ENCODE results near the gene MAP1LC3A. TPM values are rescaled to one million over a fixed set of nuclear protein-coding genes. Genes with fewer than 3 reads are reported as not detected.

The MAP1LC3A gene
- total RNA-seq, 1 donor from 2014 or later = 51.6 TPM

DNA sequence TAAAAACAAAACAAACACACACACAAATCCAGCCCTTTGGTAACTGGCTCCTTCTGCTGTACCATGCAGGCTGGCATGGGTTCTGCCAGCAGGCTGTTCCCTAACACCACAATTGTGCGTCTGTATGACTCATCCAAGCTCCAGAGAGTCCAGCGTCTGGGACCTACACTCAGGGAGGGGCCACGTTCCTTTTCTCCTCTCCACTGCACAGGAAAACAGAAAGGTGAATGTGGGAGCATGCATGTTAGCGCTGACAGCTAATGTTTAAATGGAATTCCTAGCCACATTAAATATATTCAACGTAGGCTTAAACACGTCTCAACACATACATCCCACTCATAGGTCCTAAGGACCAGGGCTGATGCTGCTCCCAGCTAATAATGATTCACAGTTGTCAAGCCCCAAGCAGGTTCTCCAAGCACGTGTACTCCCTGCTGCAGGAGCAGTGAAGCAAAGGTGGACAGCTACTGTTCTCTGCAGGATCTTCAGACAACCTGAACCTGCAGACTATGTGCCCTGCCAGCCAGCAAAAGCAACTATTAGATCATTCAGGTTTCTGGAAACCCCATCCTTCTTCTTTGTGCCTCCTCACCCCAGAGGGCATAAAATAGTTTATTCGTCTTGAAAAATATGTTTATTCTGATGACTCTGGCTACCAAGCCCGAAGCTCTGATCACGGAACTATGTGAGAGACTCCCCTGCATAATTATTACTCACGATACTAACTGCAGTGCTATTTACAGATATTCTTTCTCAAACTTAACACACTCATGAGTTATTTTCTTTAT lies 20.9 kb downstream of the MAP1LC3A start:
- DNase-seq = no peak
- intact Hi-C loops (cut with DNase I) = no loop called here
- H3K4me3 ChIP-seq = no peak overlapping the region
- no peak overlapping the region for H3K27ac ChIP-seq
- ATAC-seq = peak; percentile 75 to 78
- no peaks in the 10 kb centered on the region for H3K9me3 ChIP-seq
- H3K36me3 ChIP-seq = peaks cover 26% of the 10 kb centered on the region
- TF ChIP-seq, protein P1, sequence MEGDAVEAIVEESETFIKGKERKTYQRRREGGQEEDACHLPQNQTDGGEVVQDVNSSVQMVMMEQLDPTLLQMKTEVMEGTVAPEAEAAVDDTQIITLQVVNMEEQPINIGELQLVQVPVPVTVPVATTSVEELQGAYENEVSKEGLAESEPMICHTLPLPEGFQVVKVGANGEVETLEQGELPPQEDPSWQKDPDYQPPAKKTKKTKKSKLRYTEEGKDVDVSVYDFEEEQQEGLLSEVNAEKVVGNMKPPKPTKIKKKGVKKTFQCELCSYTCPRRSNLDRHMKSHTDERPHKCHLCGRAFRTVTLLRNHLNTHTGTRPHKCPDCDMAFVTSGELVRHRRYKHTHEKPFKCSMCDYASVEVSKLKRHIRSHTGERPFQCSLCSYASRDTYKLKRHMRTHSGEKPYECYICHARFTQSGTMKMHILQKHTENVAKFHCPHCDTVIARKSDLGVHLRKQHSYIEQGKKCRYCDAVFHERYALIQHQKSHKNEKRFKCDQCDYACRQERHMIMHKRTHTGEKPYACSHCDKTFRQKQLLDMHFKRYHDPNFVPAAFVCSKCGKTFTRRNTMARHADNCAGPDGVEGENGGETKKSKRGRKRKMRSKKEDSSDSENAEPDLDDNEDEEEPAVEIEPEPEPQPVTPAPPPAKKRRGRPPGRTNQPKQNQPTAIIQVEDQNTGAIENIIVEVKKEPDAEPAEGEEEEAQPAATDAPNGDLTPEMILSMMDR (IDR thresholded peaks at IDR 0.05) = peak; percentile 38
- no peaks in the 10 kb centered on the region for H3K27me3 ChIP-seq (ENCODE audit: low read depth)
- peaks cover 12% of the 10 kb centered on the region for H3K4me1 ChIP-seq

GRCh38 chr20:34579979-34580940 lies 21.7 kb downstream of the MAP1LC3A start:
- TF ChIP-seq, protein P1 (IDR thresholded peaks at IDR 0.05) = no peak
- Histone ChIP-seq H3K27me3 (ENCODE audit: low read depth) (no peaks in the 10 kb centered on the region), H3K36me3 (peaks cover 30% of the 10 kb centered on the region), H3K4me1 (peaks cover 12% of the 10 kb centered on the region), H3K4me3 (no peak overlapping the region), H3K9me3 (no peaks in the 10 kb centered on the region), H3K27ac (no peak overlapping the region)
- intact Hi-C loops (cut with DNase I) = no loop called here
- ATAC-seq = peak in 1 of 2 donors; percentile 38
- DNase-seq = no peak

DNA sequence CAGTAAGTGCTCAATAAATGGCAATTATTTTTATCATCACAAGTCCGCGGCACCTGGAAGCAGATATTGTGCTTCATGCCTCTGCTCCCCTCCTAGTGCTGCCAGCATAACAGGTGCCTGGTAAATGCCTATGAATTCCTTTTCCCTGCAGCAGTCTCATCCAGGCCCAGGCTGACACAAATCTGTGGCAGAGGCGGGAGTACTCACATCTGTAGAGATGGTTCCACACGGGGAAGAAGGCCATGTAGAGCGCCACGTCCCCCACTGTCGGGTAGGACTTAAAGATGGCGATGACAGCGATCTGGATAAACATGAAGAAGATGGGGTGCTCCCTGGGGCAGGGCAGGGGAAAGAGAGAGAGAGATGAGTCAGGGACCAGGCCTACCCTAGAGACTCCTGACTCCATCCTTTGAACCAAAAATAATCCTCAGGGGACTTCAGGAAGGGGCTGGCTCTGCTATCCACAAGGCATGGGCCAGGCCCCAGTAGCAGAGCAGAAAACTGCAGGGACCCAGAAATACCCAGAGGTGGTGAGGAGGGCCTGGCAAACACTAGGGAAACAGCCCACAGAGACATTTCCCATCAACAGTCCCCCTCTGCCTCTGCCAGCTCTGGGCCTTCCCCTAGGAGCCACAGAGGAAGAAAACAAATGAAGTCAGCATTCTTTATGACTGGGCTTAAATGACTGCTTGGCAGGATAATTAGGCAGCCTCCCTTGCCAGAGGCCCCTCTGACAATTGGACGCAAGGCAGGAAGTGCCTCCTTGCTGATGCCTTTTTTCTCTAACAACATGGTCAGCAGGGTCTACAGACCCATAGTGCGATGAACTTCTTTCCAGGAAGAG lies 23.0 kb downstream of the MAP1LC3A start:
- intact Hi-C loops (cut with DNase I) = no loop called here
- Histone ChIP-seq H3K4me1 (peaks cover 12% of the 10 kb centered on the region), H3K27me3 (ENCODE audit: low read depth) (no peaks in the 10 kb centered on the region), H3K4me3 (no peak overlapping the region), H3K9me3 (no peaks in the 10 kb centered on the region), H3K36me3 (peaks cover 43% of the 10 kb centered on the region), H3K27ac (peak overlapping the region; percentile 42)
- DNase-seq (no peak), ATAC-seq (peak in 1 of 2 donors; percentile 30)
- TF ChIP-seq, protein P1 (IDR thresholded peaks at IDR 0.05) = no peak

DNA sequence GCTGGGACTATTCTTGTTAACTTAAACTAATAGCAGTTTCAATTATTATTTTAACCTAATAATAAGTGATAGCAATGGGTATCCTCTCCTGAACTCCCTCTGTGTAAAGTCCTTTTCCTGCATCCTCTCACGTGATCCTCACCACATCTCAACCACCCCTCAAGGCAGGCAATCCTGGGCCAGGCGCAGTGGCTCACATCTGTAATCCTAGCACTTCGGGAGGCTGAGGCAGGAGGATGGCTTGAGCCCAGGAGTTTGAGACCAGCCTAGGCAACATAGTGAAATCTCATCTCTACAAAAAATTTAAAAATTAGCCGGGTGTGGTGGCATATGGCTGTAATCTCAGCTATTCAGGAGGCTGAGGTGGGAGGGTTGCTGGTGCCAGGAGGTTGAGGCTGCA lies 23.7 kb downstream of the MAP1LC3A start:
- DNase-seq (no peak), ATAC-seq (no peak)
- no peaks in the 10 kb centered on the region for H3K9me3 ChIP-seq
- H3K27ac ChIP-seq = peak overlapping the region; percentile 42
- peaks cover 12% of the 10 kb centered on the region for H3K4me1 ChIP-seq
- intact Hi-C loops (cut with DNase I) = no loop called here
- H3K4me3 ChIP-seq = no peak overlapping the region
- peaks cover 49% of the 10 kb centered on the region for H3K36me3 ChIP-seq
- TF ChIP-seq, protein P1 (IDR thresholded peaks at IDR 0.05) = no peak
- H3K27me3 ChIP-seq (ENCODE audit: low read depth) = no peaks in the 10 kb centered on the region

- H3K27ac ChIP-seq = no peak overlapping the region
- H3K4me1 ChIP-seq = peaks cover 12% of the 10 kb centered on the region
- no peaks in the 10 kb centered on the region for H3K27me3 ChIP-seq (ENCODE audit: low read depth)
- TF ChIP-seq, protein P1 (IDR thresholded peaks at IDR 0.05) = no peak
- no peak for ATAC-seq
- H3K36me3 ChIP-seq = peaks cover 56% of the 10 kb centered on the region
- no peak for DNase-seq
- intact Hi-C loops (cut with DNase I) = no loop called here
- no peak overlapping the region for H3K4me3 ChIP-seq
- H3K9me3 ChIP-seq = no peaks in the 10 kb centered on the region
Measured at GRCh38 chr20:34582911-34583310, 24.4 kb downstream of the MAP1LC3A start.
